Hepatocyte (in vitro differentiated cells): ENCODE data around the gene HEBP2.

Source experiments
- EZH2phosphoT487 ChIP-seq: fragments of 200-600 bp; sonication (generic); IDR thresholded peaks from one replicate; pipeline ENCODE4 v1.6.1; 2018; ENCODE audit warnings: antibody characterized with exemption, mild to moderate bottlenecking, low read depth, moderate library complexity; ENCODE audit not compliant: unreplicated experiment, severe bottlenecking
- TF ChIP-seq, protein P1 (sequence below): fragments of 200-600 bp; sonication (generic); IDR thresholded peaks from 2 replicates; pipeline ENCODE4 v1.5.1; 2016; ENCODE audit warnings: antibody characterized with exemption, mild to moderate bottlenecking; ENCODE audit not compliant: poor library complexity

GRCh38 chr6:138406443-138406842 lies 2.4 kb downstream of the HEBP2 start:
- TF ChIP-seq, protein P1, sequence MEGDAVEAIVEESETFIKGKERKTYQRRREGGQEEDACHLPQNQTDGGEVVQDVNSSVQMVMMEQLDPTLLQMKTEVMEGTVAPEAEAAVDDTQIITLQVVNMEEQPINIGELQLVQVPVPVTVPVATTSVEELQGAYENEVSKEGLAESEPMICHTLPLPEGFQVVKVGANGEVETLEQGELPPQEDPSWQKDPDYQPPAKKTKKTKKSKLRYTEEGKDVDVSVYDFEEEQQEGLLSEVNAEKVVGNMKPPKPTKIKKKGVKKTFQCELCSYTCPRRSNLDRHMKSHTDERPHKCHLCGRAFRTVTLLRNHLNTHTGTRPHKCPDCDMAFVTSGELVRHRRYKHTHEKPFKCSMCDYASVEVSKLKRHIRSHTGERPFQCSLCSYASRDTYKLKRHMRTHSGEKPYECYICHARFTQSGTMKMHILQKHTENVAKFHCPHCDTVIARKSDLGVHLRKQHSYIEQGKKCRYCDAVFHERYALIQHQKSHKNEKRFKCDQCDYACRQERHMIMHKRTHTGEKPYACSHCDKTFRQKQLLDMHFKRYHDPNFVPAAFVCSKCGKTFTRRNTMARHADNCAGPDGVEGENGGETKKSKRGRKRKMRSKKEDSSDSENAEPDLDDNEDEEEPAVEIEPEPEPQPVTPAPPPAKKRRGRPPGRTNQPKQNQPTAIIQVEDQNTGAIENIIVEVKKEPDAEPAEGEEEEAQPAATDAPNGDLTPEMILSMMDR = no peak
- no peak for TF ChIP-seq EZH2phosphoT487
